CD4-positive, alpha-beta T cell (primary cell): Measurements from ENCODE around the gene CPNE7. TPM values are rescaled to one million over a fixed set of nuclear protein-coding genes. Genes with fewer than 3 reads are reported as not detected.

Experiments
- ATAC-seq: fragments of 200-7000 bp; cut with Tn5 transposase; one replicate; pipeline ENCODE4 v1.10.0; 2022; ENCODE audit warnings: mild to moderate bottlenecking; ENCODE audit not compliant: poor library complexity
- CTCF ChIA-PET: fragments of 350-600 bp; sonication (Branson Sonifier 250); formaldehyde crosslinking; loops from one replicate; lab custom pipeline; 2021; ENCODE audit warnings: antibody characterized with exemption, inconsistent platforms; lab: Charles Lee
- POLR2A ChIA-PET: fragments of 350-600 bp; sonication (Branson Sonifier 250); formaldehyde crosslinking; loops from one replicate; lab custom pipeline; 2021; ENCODE audit warnings: antibody characterized with exemption, inconsistent platforms; lab: Charles Lee
- DNase-seq, 14 experiments: peaks; one replicate each; pipeline ENCODE4 v3.0.0-alpha.2; 2013 to 2020; ENCODE audit warnings: mixed read lengths in 2 of 14
- H3K27ac ChIP-seq, 2 donors: one replicate each; pipeline versions ENCODE4 v1.5.1 to v1.7.0; 2013; ENCODE audit warnings: low read length in 2 of 2, low read depth in 1 of 2, mild to moderate bottlenecking in 1 of 2
- H3K27me3 ChIP-seq, 2 experiments: 1 replicate in 1 of 2; 2 replicates in 1 of 2; pipeline versions ENCODE4 v1.6.1 to v1.7.0; 2013; ENCODE audit warnings: low read length in 2 of 2, control low read depth in 1 of 2, mild to moderate bottlenecking in 1 of 2, moderate library complexity in 1 of 2; ENCODE audit not compliant: insufficient read depth in 2 of 2, control insufficient read depth in 1 of 2
- H3K36me3 ChIP-seq: one replicate; pipeline ENCODE4 v1.6.1; 2013; ENCODE audit warnings: low read length, control low read depth; ENCODE audit not compliant: insufficient read depth
- H3K4me1 ChIP-seq: one replicate; pipeline ENCODE4 v1.6.1; 2013; ENCODE audit warnings: low read length, control low read depth; ENCODE audit not compliant: insufficient read depth
- H3K4me3 ChIP-seq: one replicate; pipeline ENCODE4 v1.5.1; 2013; ENCODE audit warnings: mild to moderate bottlenecking, low read length, moderate library complexity
- H3K9me3 ChIP-seq, 2 experiments: 1 replicate in 1 of 2; 2 replicates in 1 of 2; pipeline versions ENCODE4 v1.6.1 to v1.7.0; 2013; ENCODE audit warnings: low read length in 2 of 2, mild to moderate bottlenecking in 2 of 2, control low read depth in 1 of 2, moderate library complexity in 1 of 2; ENCODE audit not compliant: control insufficient read depth in 1 of 2, insufficient read depth in 1 of 2
- H3K27ac Mint-ChIP-seq: one replicate; pipeline ENCODE4 v1.8.0; 2020; ENCODE audit warnings: mixed read lengths
- H3K27me3 Mint-ChIP-seq: one replicate; pipeline ENCODE4 v1.8.0; 2021; ENCODE audit warnings: mixed read lengths
- H3K36me3 Mint-ChIP-seq: one replicate; pipeline ENCODE4 v1.8.0; 2021; ENCODE audit warnings: low read depth, mixed read lengths
- H3K4me1 Mint-ChIP-seq: one replicate; pipeline ENCODE4 v1.8.0; 2021; ENCODE audit warnings: low read depth, mixed read lengths
- H3K4me3 Mint-ChIP-seq: one replicate; pipeline ENCODE4 v1.8.0; 2020; ENCODE audit warnings: mild to moderate bottlenecking, mixed read lengths
- H3K9me3 Mint-ChIP-seq: one replicate; pipeline ENCODE4 v1.8.0; 2020; ENCODE audit warnings: mixed read lengths
- intact Hi-C, 2 experiments: fragments of 100-400 bp; cut with DNase I in 1 of 2; cut with micrococcal nuclease in 1 of 2; formaldehyde crosslinking; loops; one replicate each; pipeline versions ENCODE4 v1.15.1 to v1.9.0; 2023 to 2025; cut with DNase I, micrococcal nuclease
- total RNA-seq, 174 experiments: library from RNA in 2 of 174; stranded (reverse) in 2 of 174; gene quantifications; one replicate each; pipeline ENCODE4 v1.2.3 and lab custom pipeline; 2021 to 2026
- TF ChIP-seq, protein P1 (sequence below): fragments of 200-600 bp; IDR thresholded peaks from one replicate; pipeline ENCODE4 v1.8.0; 2022; ENCODE audit warnings: antibody characterized with exemption, mild to moderate bottlenecking

Gene CPNE7
- total RNA-seq, 2 experiments from 2014 or later, result 1.0 to 1.3 TPM

DNA sequence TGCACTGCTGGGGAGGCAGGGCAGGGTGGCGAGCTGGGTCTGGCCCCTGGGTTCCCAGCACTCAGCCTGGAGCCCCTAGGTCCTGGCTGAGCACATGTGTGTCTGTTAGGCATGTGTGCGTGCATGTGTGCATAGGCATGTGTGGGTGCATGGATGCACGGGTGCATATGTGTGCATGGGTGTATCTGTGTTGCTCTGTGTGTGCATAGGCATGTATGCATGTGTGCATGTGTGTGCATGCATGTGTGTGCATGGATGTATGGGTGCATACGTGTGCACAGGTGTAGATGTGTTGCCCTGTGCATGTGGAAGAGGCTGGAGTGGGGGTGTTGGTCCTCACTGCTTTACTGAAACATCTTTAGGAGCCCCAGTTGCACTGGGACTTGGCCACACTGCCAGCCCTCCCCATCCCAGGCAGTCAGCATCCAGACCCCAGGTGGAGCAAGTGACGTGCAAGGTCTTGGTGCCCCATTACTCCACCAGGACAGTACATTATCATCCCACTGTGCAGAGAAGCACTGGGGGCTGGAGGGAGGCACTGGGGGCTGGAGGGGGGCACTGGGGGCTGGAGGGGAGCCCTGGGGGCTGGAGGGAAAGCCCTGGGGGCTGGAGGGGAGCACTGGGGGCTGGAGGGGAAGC is 27.5 kb downstream of the CPNE7 start:
- POLR2A ChIA-PET, result no interaction called here
- no peak overlapping the region for H3K27ac Mint-ChIP-seq

DNA sequence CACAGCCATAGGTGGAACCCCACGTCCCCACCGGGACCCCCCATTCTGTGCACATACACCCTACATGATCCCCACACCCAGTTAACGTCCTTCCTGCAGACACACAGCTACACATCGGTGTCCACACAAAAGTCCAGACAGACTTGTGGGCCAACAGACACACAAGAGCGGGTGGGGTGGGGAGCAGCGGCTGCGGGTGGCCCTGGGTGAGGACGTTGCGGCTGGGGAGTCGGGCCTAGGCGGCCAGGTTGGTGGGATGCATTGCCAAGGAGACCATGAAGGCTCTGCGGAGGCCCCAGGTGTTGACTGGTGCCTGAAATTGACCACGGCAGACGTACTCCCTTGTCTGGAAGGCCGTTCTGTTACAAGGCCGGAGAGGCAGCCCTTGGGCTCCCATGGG is 29.2 kb downstream of the CPNE7 start:
- DNase-seq (no peak), ATAC-seq (no peak)
- ChIA-PET CTCF (no interaction called here), POLR2A (no interaction called here)
- Histone ChIP-seq H3K4me1 (peaks cover 14% of the 10 kb centered on the region), H3K4me3 (no peak overlapping the region), H3K27ac (no peak overlapping the region), H3K27me3 (no peaks in the 10 kb centered on the region), H3K9me3 (no peaks in the 10 kb centered on the region), H3K36me3 (no peaks in the 10 kb centered on the region)
- H3K36me3 Mint-ChIP-seq, result no peaks in the 10 kb centered on the region
- no peak overlapping the region for H3K27ac Mint-ChIP-seq
- H3K4me1 Mint-ChIP-seq, result peaks cover 12% of the 10 kb centered on the region
- no peak overlapping the region for H3K4me3 Mint-ChIP-seq
- TF ChIP-seq, protein P1, sequence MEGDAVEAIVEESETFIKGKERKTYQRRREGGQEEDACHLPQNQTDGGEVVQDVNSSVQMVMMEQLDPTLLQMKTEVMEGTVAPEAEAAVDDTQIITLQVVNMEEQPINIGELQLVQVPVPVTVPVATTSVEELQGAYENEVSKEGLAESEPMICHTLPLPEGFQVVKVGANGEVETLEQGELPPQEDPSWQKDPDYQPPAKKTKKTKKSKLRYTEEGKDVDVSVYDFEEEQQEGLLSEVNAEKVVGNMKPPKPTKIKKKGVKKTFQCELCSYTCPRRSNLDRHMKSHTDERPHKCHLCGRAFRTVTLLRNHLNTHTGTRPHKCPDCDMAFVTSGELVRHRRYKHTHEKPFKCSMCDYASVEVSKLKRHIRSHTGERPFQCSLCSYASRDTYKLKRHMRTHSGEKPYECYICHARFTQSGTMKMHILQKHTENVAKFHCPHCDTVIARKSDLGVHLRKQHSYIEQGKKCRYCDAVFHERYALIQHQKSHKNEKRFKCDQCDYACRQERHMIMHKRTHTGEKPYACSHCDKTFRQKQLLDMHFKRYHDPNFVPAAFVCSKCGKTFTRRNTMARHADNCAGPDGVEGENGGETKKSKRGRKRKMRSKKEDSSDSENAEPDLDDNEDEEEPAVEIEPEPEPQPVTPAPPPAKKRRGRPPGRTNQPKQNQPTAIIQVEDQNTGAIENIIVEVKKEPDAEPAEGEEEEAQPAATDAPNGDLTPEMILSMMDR, result no peak
- no peaks in the 10 kb centered on the region for H3K9me3 Mint-ChIP-seq
- H3K27me3 Mint-ChIP-seq, result no peaks in the 10 kb centered on the region
- intact Hi-C loops, result no loop called here

More for the DNA sequence above, 27.5 kb downstream of the CPNE7 start:
- Mint-ChIP-seq H3K4me1 (peaks cover 12% of the 10 kb centered on the region), H3K36me3 (no peaks in the 10 kb centered on the region), H3K4me3 (no peak overlapping the region), H3K27me3 (no peaks in the 10 kb centered on the region), H3K9me3 (no peaks in the 10 kb centered on the region)
- TF ChIP-seq, protein P1, result no peak
- Histone ChIP-seq H3K4me1 (peaks cover 21% of the 10 kb centered on the region), H3K9me3 (no peaks in the 10 kb centered on the region), H3K27ac (no peak overlapping the region), H3K4me3 (no peak overlapping the region), H3K36me3 (no peaks in the 10 kb centered on the region), H3K27me3 (no peaks in the 10 kb centered on the region)
- ATAC-seq (no peak), DNase-seq (no peak)
- intact Hi-C loops, result no loop called here
- CTCF ChIA-PET, result no interaction called here

DNA sequence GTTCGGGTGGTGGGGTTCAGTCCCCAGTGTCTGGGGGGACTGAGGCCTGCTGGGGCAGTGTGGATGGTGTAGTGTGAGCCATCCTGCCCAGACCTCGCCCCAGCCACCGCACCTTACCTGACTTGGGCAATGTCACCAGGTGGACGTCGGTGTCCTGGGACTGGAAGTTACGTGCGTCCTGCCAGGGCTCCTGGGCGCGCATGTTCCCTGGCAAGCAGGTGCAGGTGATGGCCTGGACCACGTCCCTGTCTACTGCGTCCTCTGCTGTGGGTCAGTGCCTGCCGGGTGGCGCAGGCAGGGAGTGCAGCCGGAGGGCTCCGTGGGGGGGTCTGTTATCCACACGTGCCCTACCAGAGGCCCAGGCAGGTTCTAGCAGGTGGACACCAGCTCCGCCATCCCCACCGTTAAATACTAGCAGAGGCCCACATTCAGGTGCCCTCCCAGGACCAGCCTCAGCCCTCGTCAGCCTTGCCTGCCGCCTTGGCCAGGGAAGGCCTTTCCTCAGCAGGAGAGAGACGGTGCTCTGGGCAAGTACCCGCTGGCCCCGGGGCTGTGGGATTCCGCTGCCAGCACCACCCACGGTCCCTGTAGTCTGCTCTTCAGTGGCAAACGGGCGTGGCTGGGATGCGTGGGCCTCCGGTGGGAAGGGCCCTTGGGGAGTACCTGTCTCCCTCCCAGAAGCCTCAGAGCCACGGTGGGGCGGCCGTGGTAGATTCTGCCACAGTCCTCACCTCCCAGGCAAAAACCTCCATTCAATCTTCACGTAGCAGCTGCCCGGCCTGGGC is 29.8 kb downstream of the CPNE7 start:
- H3K27me3 Mint-ChIP-seq, result no peaks in the 10 kb centered on the region
- H3K27ac Mint-ChIP-seq, result no peak overlapping the region
- ChIA-PET CTCF (no interaction called here), POLR2A (no interaction called here)
- H3K27ac ChIP-seq, result no peak overlapping the region
- H3K9me3 ChIP-seq, result no peaks in the 10 kb centered on the region
- H3K36me3 Mint-ChIP-seq, result no peaks in the 10 kb centered on the region
- DNase-seq (no peak), ATAC-seq (no peak)
- intact Hi-C loops, result no loop called here
- no peak overlapping the region for H3K4me3 ChIP-seq
- H3K9me3 Mint-ChIP-seq, result no peaks in the 10 kb centered on the region
- H3K4me1 ChIP-seq, result peaks cover 14% of the 10 kb centered on the region
- TF ChIP-seq, protein P1, result no peak
- no peaks in the 10 kb centered on the region for H3K27me3 ChIP-seq
- no peaks in the 10 kb centered on the region for H3K36me3 ChIP-seq
- H3K4me1 Mint-ChIP-seq, result peaks cover 12% of the 10 kb centered on the region
- H3K4me3 Mint-ChIP-seq, result no peak overlapping the region
